Endothelial cell (in vitro differentiated cells): ENCODE results near the gene SLC5A2. TPM values are rescaled to one million over a fixed set of nuclear protein-coding genes. Genes with fewer than 3 reads are reported as not detected.

Experiments
- DNase-seq: peaks from one replicate; pipeline ENCODE4 v3.0.0; 2021; ENCODE audit warnings: low spot score
- H3K27ac Mint-ChIP-seq: one replicate; pipeline ENCODE4 v1.8.0; 2021; ENCODE audit warnings: mixed read lengths, inconsistent platforms; ENCODE audit not compliant: unreplicated experiment
- H3K27me3 Mint-ChIP-seq: one replicate; pipeline ENCODE4 v1.8.0; 2021; ENCODE audit warnings: mild to moderate bottlenecking, moderate library complexity, mixed read lengths, inconsistent platforms; ENCODE audit not compliant: unreplicated experiment
- H3K36me3 Mint-ChIP-seq: one replicate; pipeline ENCODE4 v1.8.0; 2021; ENCODE audit warnings: mild to moderate bottlenecking, low read depth, mixed read lengths, inconsistent platforms; ENCODE audit not compliant: unreplicated experiment
- H3K4me1 Mint-ChIP-seq: one replicate; pipeline ENCODE4 v1.8.0; 2021; ENCODE audit warnings: mild to moderate bottlenecking, mixed read lengths, inconsistent platforms; ENCODE audit not compliant: unreplicated experiment
- H3K4me3 Mint-ChIP-seq: one replicate; pipeline ENCODE4 v1.8.0; 2021; ENCODE audit warnings: mild to moderate bottlenecking, mixed read lengths, inconsistent platforms; ENCODE audit not compliant: unreplicated experiment
- H3K9me3 Mint-ChIP-seq: one replicate; pipeline ENCODE4 v1.8.0; 2021; ENCODE audit warnings: mixed read lengths, inconsistent platforms; ENCODE audit not compliant: unreplicated experiment
- CTCF ChIP-seq: fragments of 200-600 bp; sonication (generic); IDR thresholded peaks from one replicate; pipeline ENCODE4 v1.5.0; 2021; ENCODE audit warnings: antibody characterized with exemption; ENCODE audit not compliant: unreplicated experiment
- total RNA-seq: library from RNA; stranded (reverse); fragmentation: NEBNext Ultra II Directional; extraction: Animal tissue kit (Norgen Biotek cat#: 25700); gene quantifications from one replicate; pipeline ENCODE4 v1.2.1, GENCODE V29; 2021; ENCODE audit not compliant: unreplicated experiment

SLC5A2 gene
- total RNA-seq, 1 donor from 2014 or later: not detected

GRCh38 chr16:31529108-31529936 lies 46.4 kb downstream of the SLC5A2 start:
- Mint-ChIP-seq H3K4me3 (peak overlapping the region; percentile 82), H3K9me3 (peaks cover 5% of the 10 kb centered on the region), H3K27me3 (peaks cover 17% of the 10 kb centered on the region), H3K27ac (no peak overlapping the region), H3K36me3 (no peaks in the 10 kb centered on the region), H3K4me1 (peaks cover 13% of the 10 kb centered on the region)
- TF ChIP-seq CTCF: no peak
- no peak for DNase-seq

- Mint-ChIP-seq H3K4me1 (peaks cover 13% of the 10 kb centered on the region), H3K9me3 (peaks cover 5% of the 10 kb centered on the region), H3K27me3 (peaks cover 16% of the 10 kb centered on the region), H3K36me3 (no peaks in the 10 kb centered on the region), H3K27ac (no peak overlapping the region), H3K4me3 (peak overlapping the region; percentile 74)
- DNase-seq: no peak
- TF ChIP-seq CTCF: no peak
These were observed 47.0 kb downstream of the SLC5A2 start for GRCh38 chr16:31529937-31530312.

GRCh38 chr16:31530405-31530804 lies 47.5 kb downstream of the SLC5A2 start:
- H3K27ac Mint-ChIP-seq: no peak overlapping the region
- H3K9me3 Mint-ChIP-seq: peaks cover 5% of the 10 kb centered on the region
- DNase-seq: no peak
- H3K27me3 Mint-ChIP-seq: peaks cover 16% of the 10 kb centered on the region
- no peak overlapping the region for H3K4me3 Mint-ChIP-seq
- no peak for TF ChIP-seq CTCF
- peaks cover 13% of the 10 kb centered on the region for H3K4me1 Mint-ChIP-seq
- no peaks in the 10 kb centered on the region for H3K36me3 Mint-ChIP-seq

GRCh38 chr16:31531096-31531495 lies 48.2 kb downstream of the SLC5A2 start:
- H3K27ac Mint-ChIP-seq: no peak overlapping the region
- H3K4me3 Mint-ChIP-seq: no peak overlapping the region
- peaks cover 18% of the 10 kb centered on the region for H3K4me1 Mint-ChIP-seq
- peaks cover 16% of the 10 kb centered on the region for H3K27me3 Mint-ChIP-seq
- no peak for DNase-seq
- no peak for TF ChIP-seq CTCF
- peaks cover 5% of the 10 kb centered on the region for H3K9me3 Mint-ChIP-seq
- H3K36me3 Mint-ChIP-seq: no peaks in the 10 kb centered on the region

- H3K27me3 Mint-ChIP-seq: peaks cover 18% of the 10 kb centered on the region
- peaks cover 18% of the 10 kb centered on the region for H3K4me1 Mint-ChIP-seq
- H3K9me3 Mint-ChIP-seq: peaks cover 5% of the 10 kb centered on the region
- DNase-seq: no peak
- no peak overlapping the region for H3K27ac Mint-ChIP-seq
- H3K4me3 Mint-ChIP-seq: no peak overlapping the region
- no peaks in the 10 kb centered on the region for H3K36me3 Mint-ChIP-seq
- no peak for TF ChIP-seq CTCF
These were observed 49.2 kb downstream of the SLC5A2 start for GRCh38 chr16:31532120-31532519.
